ENCODE measurements around the gene MYL5.
"Not testable (repeated sequence)": the region's sequence is repeated elsewhere in the genome, so short reads cannot be mapped to it uniquely, and the experiment has no call there.

Gene MYL5

DNA sequence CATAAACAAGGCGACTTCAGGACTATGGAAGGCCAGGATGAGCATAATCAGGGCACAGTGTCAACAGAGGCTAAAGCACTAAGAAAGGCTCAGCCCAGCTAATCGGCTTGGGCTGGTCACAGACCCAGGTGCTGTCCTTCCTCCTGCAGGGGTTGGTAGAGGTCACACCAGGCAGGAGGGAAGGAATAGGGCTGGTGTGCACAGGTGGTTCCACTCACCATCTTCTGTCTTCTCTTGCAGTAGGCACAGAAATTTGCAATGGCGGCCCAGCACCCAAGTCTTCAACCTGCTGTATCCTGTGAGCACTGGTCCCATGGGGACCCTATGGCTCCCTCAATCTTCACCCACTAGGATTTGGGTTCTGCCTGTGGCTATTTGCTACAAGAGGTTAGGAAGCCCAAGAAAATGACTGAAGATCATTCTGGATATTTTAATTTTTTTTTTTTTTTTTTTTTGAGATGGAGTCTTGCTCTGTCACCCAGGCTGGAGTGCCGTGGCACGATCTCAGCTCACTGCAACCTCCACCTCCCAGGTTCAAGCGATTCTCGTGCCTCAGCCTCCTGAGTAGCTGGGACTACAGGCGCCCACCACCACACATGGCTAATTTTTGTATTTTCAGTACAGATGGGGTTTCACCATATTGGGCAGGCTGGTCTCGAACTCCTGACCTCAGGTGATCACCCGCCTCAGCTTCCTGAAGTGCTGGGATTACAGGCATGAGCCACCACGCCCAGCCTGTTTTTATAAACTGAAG lies 4.4 kb upstream of the MYL5 start:
- not testable (repeated sequence) for DNase-seq (ENCODE audit: low read depth in 2 of 2, low spot score in 1 of 2)

DNA sequence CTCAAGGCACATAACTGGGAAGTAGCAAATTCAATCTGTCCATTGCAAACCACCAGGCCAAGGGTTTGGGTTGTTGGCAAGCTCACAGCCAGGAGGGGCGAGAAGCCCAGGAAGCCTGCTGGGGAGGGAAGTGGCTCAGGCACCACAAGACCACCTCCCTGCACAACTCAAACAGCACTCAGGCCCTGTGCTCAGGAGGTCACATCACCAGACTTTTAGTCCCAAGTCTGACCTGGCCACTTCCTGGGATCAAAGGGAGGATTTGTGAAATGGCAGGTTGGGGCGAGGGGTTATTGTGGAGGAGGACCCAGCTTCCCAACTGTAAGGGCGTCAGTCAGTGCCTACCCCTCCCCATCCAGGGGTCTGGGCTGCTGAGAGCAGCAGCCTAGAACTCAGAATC lies 2.6 kb upstream of the MYL5 start:
- no peak for DNase-seq (ENCODE audit: low read depth in 2 of 2, low spot score in 1 of 2)

GRCh38 chr4:673349-674091 lies 822 bp upstream of the MYL5 start:
- DNase-seq (ENCODE audit: low read depth in 2 of 2, low spot score in 1 of 2) = no peak

GRCh38 chr4:675036-675882 lies 917 bp downstream of the MYL5 start:
- no peak for DNase-seq (ENCODE audit: low read depth in 2 of 2, low spot score in 1 of 2)

DNA sequence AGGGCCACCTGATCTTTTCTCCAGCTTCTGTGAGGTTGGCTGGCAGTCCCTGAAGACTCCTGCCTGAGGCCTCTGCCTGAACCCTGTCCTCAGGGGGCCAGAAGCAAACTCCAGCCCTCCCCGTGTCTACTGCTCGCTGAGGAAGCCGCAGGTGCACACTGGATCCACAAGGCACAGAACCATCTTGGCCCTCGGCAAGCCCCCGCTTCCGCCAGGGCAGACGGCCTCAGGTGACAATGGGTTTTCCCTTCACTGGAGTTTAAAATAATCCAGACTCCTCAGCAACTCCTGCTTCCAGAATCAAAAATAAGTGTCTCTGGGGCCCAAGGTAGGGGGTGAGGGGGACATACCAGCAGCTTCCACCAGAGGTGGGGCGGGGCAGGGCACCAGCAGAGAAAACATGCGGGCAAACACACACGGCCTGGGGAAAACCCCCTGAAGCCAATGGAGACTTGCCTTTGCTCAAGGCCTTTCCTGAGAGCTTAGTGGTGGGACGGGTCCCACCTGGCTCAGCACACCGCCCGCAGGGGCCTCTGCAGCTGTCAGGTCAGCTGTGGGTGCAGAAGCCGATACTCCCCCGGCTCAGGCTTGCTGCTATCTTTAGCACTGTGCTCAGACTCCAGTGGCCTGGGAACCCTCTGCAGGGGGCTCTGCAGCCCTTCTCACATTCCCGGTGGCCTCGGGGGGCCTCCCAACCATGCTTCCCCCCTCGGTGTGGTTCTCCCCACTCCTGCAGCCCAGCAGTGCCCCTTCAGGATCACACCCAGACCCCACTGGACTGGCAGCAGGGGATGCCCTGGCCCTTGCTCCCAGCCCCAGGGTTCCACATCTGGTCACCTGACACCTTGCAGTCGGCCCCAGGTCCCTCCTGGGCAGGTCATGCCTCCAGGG lies 1.9 kb downstream of the MYL5 start:
- no peak for DNase-seq (ENCODE audit: low read depth in 2 of 2, low spot score in 1 of 2)

- no peak for DNase-seq (ENCODE audit: low read depth in 2 of 2, low spot score in 1 of 2)
These were observed 2.5 kb downstream of the MYL5 start for GRCh38 chr4:676871-677235.

- no peak for DNase-seq (ENCODE audit: low read depth in 2 of 2, low spot score in 1 of 2)
These were observed 3.3 kb downstream of the MYL5 start for GRCh38 chr4:677431-678293.

GRCh38 chr4:678331-679103 lies 4.2 kb downstream of the MYL5 start:
- DNase-seq (ENCODE audit: low read depth in 2 of 2, low spot score in 1 of 2) = no peak

DNA sequence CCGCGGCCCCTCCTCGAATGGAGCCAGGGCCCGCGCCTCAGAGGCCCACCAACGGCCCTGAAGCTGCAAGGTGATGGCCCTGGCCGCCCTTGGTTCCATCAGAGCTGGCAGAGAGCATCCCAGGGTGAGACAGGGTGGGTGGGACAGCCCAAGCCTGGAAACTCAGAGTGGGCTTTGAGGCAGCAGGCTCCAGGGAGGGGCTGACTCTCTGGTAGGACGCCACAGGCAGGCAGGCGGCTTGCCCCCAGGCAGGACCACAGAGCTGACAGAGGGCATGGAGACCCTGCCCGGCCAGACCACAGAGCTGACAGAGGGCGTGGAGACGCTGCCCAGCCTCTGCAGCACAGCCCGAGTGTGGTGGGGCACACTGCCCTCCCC lies 4.8 kb downstream of the MYL5 start:
- DNase-seq (ENCODE audit: low read depth in 2 of 2, low spot score in 1 of 2) = no peak

GRCh38 chr4:679629-680028 lies 5.3 kb downstream of the MYL5 start:
- DNase-seq (ENCODE audit: low read depth in 2 of 2, low spot score in 1 of 2) = no peak

- no peak for DNase-seq (ENCODE audit: low read depth in 2 of 2, low spot score in 1 of 2)
These were observed 5.7 kb downstream of the MYL5 start for GRCh38 chr4:680091-680490.

DNA sequence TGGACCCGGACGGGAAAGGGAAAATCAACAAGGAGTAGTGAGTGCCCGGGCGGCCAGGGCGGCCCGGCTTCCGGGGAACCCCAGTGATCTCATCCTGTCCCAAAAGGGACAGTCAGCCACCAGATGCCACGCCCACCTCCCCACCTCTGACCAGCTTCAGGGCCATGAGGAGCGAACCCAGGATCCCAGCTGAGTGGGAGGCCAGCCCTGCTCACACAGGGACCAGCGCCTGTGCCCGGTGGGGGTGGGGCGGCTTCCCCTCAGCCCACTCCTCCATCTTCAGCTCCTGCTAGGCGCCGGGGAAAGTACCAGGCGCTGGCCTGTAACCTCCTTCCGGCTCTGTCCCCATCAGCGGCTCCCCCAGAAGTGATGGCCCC lies 6.2 kb downstream of the MYL5 start:
- DNase-seq (ENCODE audit: low read depth in 2 of 2, low spot score in 1 of 2) = no peak

GRCh38 chr4:680928-681645 lies 6.7 kb downstream of the MYL5 start:
- no peak for DNase-seq (ENCODE audit: low read depth in 2 of 2, low spot score in 1 of 2)

DNA sequence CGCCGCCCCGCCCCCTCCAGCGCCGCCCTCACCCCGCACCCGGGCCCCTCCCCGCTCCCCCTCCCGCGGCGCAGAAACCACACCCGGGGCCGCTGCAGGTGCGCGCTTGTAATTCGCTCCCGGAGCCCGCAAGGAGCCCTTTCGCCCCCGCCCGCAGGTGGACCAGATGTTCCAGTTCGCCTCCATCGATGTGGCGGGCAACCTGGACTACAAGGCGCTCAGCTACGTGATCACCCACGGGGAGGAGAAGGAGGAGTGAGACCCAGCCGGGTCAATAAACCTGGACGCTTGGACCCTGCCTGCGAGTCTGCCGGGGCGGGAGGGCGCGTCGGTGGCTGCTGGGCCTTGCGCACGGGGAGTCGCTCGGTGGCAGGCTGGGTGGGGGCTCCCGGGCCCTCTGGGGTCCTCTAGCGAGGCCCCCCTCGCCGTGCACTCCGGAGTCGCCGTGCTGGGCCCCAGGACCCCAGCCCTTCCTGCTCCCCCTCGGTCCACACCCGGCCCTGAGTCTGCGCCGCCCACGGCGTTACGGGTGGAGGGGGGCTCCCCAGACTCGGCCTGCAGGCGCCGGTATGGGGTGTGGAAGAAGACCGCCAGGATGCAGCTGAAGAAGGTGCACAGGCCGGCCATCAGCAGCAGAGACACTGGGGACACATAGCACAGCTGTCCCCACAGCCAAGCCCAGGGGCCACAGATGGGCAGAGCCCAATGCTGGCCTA lies 7.6 kb downstream of the MYL5 start:
- no peak for DNase-seq (ENCODE audit: low read depth in 2 of 2, low spot score in 1 of 2)

DNA sequence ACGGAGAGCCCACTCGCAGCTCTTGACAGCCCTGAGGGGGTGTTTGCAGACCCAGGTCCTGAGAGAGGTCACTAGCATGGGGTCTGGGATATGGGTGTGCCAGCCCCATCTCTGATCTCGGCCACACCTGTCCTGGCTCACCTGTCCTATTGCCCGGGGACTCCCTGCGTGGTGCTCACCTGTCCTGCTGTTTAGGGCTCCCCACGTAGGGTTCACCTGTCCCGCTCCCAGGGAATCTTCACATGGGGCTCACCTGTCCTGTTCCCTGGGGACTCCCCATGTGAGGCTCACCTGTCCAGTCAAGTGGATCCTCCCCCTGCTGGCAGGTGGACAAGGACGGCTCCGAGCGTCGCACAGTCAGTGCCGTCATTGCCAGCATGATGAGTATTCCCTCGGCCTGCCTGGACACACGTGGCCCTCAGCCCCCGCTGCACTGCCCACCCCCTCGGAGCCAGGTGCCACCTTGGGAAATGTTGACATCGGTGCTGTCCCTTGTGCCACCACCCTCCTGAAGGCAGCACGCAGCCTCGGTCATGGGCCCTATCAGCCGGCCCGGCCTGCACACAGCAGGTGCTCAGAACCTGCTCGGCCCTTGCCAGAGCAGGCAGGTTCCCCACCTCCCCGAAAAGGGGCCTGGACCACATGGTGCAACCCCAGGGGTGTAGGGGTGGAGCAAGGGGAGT lies 8.3 kb downstream of the MYL5 start:
- DNase-seq (ENCODE audit: low read depth in 2 of 2, low spot score in 1 of 2) = no peak

DNA sequence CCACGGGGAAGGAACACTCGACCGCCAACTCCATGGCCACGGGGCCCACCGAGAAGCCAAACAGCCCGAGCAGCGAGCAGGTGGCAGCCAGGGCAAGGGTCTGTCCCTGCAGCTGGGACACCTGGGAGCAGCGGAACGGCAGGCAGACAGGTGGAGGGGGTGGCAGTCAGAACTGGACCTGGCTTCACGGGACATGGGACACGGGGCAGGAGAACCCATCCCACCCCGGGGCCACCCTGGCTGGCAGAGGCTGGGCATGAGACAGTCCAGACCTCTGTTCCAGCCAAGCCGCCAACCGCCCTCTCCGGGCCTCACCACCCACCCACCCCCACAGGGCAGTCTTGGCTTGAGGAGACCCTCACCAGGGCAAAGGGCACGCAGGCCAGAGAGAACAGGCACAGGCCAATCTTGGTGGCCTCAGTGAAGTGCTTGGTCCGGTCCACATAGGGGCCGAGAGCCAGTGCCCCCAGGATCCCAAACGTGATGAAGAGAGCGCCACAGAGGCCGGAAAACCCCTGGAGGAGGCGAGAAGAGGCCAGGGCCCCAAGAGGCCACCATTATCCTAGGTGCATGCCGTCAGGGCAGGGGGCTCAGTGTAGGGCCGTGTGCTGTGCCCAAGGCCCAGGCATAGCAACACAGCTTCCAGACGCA lies 9.0 kb downstream of the MYL5 start:
- no peak for DNase-seq (ENCODE audit: low read depth in 2 of 2, low spot score in 1 of 2)

Measured in stimulated activated CD8-positive, alpha-beta memory T cell treated with anti-CD3 and anti-CD28 coated beads, Interleukin-4, amount 100 ng/mL, for 1 hour (primary cell).